HepG2 (cell line): ENCODE data around the gene AIF1. TPM values are rescaled to one million over a fixed set of nuclear protein-coding genes. Genes with fewer than 3 reads are reported as not detected.

ENCODE experiments used
- ARHGAP35 ChIP-seq: sonication (generic); formaldehyde crosslinking; IDR thresholded peaks from 2 replicates; pipeline ENCODE4 v1.9.0; 2022; ENCODE audit warnings: mild to moderate bottlenecking, inconsistent platforms, moderate library complexity, missing genetic modification reagents, borderline replicate concordance
- ARNT ChIP-seq: fragments of 450-650 bp; IDR thresholded peaks from 2 replicates; pipeline ENCODE4 v1.6.1; 2017
- ASH2L ChIP-seq: fragments of 300-600, 200-600 bp; sonication (generic); IDR thresholded peaks from 2 replicates; pipeline ENCODE4 v1.7.0; 2017; ENCODE audit warnings: low read depth, mild to moderate bottlenecking, moderate library complexity, mixed read lengths, low read length; ENCODE audit not compliant: insufficient read length
- EED ChIP-seq: sonication (generic); formaldehyde crosslinking; IDR thresholded peaks from 2 replicates; pipeline ENCODE4 v1.5.0; 2020; ENCODE audit warnings: mild to moderate bottlenecking, missing genetic modification reagents
- FOXK2 ChIP-seq: fragments of 450-650 bp; IDR thresholded peaks from 2 replicates; pipeline ENCODE4 v1.6.1; 2016
- KLF12 ChIP-seq: sonication (generic); formaldehyde crosslinking; IDR thresholded peaks from 2 replicates; pipeline ENCODE4 v1.4.0; 2020; ENCODE audit warnings: missing genetic modification reagents, borderline replicate concordance
- RXRA ChIP-seq: sonication (generic); formaldehyde crosslinking; IDR thresholded peaks from 2 replicates; pipeline ENCODE4 v1.5.1; 2020; ENCODE audit warnings: missing genetic modification reagents
- SSRP1 ChIP-seq: IDR thresholded peaks from 2 replicates; pipeline ENCODE4 v1.6.1; 2016; ENCODE audit warnings: control low read depth
- TMF1 ChIP-seq: sonication (generic); formaldehyde crosslinking; IDR thresholded peaks from 2 replicates; pipeline ENCODE4 v1.8.1; 2022; ENCODE audit warnings: low read depth, missing genetic modification reagents
- ZBTB3 ChIP-seq: sonication (generic); formaldehyde crosslinking; IDR thresholded peaks from 2 replicates; pipeline ENCODE4 v1.4.0; 2020; ENCODE audit warnings: low read depth, mild to moderate bottlenecking, moderate library complexity, missing genetic modification reagents, borderline replicate concordance
- ZFP62 ChIP-seq: sonication (generic); formaldehyde crosslinking; IDR thresholded peaks from 2 replicates; pipeline ENCODE4 v1.4.0; 2020; ENCODE audit warnings: missing genetic modification reagents
- ZNF20 ChIP-seq: sonication (generic); formaldehyde crosslinking; IDR thresholded peaks from 2 replicates; pipeline ENCODE4 v1.4.0; 2020; ENCODE audit warnings: mild to moderate bottlenecking, moderate library complexity, missing genetic modification reagents
- ZNF260 ChIP-seq: sonication (generic); formaldehyde crosslinking; IDR thresholded peaks from 2 replicates; pipeline ENCODE4 v1.4.0; 2020; ENCODE audit warnings: missing genetic modification reagents, low read depth, mild to moderate bottlenecking, borderline replicate concordance
- ZNF441 ChIP-seq: sonication (generic); formaldehyde crosslinking; IDR thresholded peaks from 2 replicates; pipeline ENCODE4 v1.7.0; 2021; ENCODE audit warnings: missing genetic modification reagents, borderline replicate concordance
- ZNF546 ChIP-seq: sonication (generic); formaldehyde crosslinking; conservative IDR thresholded peaks from 2 replicates; pipeline ENCODE4 v1.8.1; 2023; ENCODE audit warnings: mild to moderate bottlenecking, missing genetic modification reagents
- ZNF674 ChIP-seq: sonication (generic); formaldehyde crosslinking; IDR thresholded peaks from 2 replicates; pipeline ENCODE4 v1.5.0; 2020; ENCODE audit warnings: low read depth, mild to moderate bottlenecking, missing genetic modification reagents
- ZNF747 ChIP-seq: sonication (generic); formaldehyde crosslinking; IDR thresholded peaks from 2 replicates; pipeline ENCODE4 v1.8.1; 2023; ENCODE audit warnings: missing genetic modification reagents, mild to moderate bottlenecking, borderline replicate concordance
- polyA plus RNA-seq, 8 experiments: library from polyadenylated mRNA; depleted of rRNA in 3 of 8; stranded (reverse) in 7 of 8; unstranded in 1 of 8; fragments of >200 nt; fragmentation: Illumina TruSeq in 4 of 8; extraction: Trizol in 4 of 8; gene quantifications; 2 replicates each; pipeline versions ENCODE4 v1.2.1 to v1.2.3, GENCODE V29; 2011 to 2016; ENCODE audit warnings: low read depth in 4 of 8, missing spikeins in 1 of 8, mixed read lengths in 1 of 8; ENCODE audit not compliant: insufficient read depth in 1 of 8
- total RNA-seq, 5 experiments: library from RNA; depleted of rRNA; stranded (reverse); fragments of >200 nt; fragmentation: Illumina TruSeq; extraction: Trizol; gene quantifications; 2 replicates each; pipeline ENCODE4 v1.2.3, GENCODE V29; 2016; ENCODE audit warnings: low read depth in 1 of 5
- TF ChIP-seq, protein P1 (sequence below): sonication (generic); formaldehyde crosslinking; IDR thresholded peaks from 2 replicates; pipeline ENCODE4 v1.8.0; 2022; ENCODE audit warnings: mild to moderate bottlenecking, missing genetic modification reagents, moderate library complexity
- TF ChIP-seq, protein P2 (sequence below): sonication (generic); formaldehyde crosslinking; IDR thresholded peaks from 2 replicates; pipeline ENCODE4 v1.8.0; 2022; ENCODE audit warnings: missing genetic modification reagents, low read depth, mild to moderate bottlenecking, borderline replicate concordance
- TF ChIP-seq, protein P3 (sequence below): sonication (generic); formaldehyde crosslinking; IDR thresholded peaks from 2 replicates; pipeline ENCODE4 v1.4.0; 2020; ENCODE audit warnings: missing genetic modification reagents, borderline replicate concordance
- TF ChIP-seq, protein P4 (sequence below): sonication (generic); formaldehyde crosslinking; IDR thresholded peaks from 2 replicates; pipeline ENCODE4 v1.5.0; 2020; ENCODE audit warnings: missing genetic modification reagents
- TF ChIP-seq, protein P5 (sequence below): sonication (generic); formaldehyde crosslinking; IDR thresholded peaks from 2 replicates; pipeline ENCODE4 v1.4.0; 2020; ENCODE audit warnings: missing genetic modification reagents
- TF ChIP-seq, protein P6 (sequence below): sonication (generic); formaldehyde crosslinking; IDR thresholded peaks from 2 replicates; pipeline ENCODE4 v1.8.1; 2023; ENCODE audit warnings: missing genetic modification reagents, mild to moderate bottlenecking, borderline replicate concordance

Gene AIF1
- total and polyA plus RNA-seq, 2 of the 13 experiments (the other 11 are each of a cell fraction or from before 2014, with no cell fraction given), result 1.5 TPM; not detected in 1

DNA sequence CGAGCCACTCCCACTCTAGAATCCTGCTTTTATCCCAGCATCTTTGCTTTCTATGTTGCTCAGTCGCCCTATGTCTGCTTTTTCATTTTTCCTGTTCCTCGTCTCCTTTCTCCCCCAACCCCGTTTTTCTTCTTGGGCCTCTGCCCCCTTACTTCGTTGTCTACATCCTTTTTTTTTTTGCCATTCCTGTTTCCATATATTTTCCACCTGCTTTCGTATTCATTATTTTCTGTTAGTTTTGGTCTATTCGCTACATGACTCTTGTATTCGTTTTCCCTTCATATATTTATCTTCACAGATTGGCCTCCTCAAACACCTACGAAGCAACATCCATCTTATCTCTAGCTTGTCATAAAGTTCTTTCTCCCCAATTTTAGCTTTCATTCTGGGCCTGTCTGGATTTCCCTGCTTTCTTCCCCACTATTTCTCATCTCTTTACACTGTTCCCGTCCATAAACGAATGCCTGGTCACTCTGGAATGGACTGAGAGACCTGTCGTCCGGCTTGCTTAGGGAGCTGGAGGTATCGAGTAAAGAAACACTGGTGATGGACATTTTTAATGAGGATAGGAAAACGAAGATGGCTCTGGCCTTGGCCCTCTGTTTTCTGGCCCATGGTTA is 6.4 kb downstream of the AIF1 start (continued):
- TF ChIP-seq TMF1 (CRISPR knock-in tag), result no peak
- peak; percentile 4; the same call in 1 of the 2 replicates for TF ChIP-seq EED (CRISPR knock-in tag)
- peak; percentile 5; the same call in 1 of the 2 replicates for TF ChIP-seq ZNF747
- TF ChIP-seq ZBTB3 (CRISPR knock-in tag), result no peak
- TF ChIP-seq, protein P1, sequence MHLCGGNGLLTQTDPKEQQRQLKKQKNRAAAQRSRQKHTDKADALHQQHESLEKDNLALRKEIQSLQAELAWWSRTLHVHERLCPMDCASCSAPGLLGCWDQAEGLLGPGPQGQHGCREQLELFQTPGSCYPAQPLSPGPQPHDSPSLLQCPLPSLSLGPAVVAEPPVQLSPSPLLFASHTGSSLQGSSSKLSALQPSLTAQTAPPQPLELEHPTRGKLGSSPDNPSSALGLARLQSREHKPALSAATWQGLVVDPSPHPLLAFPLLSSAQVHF (CRISPR knock-in tag), result no peak
- TF ChIP-seq ASH2L, result peak; percentile 7
- TF ChIP-seq ARHGAP35 (CRISPR knock-in tag), result 0 out of 2 replicates have a peak, but pooled peaks have one; percentile 4
- 0 out of 2 replicates have a peak, but pooled peaks have one; percentile 23 for TF ChIP-seq ZNF674 (CRISPR knock-in tag)
- TF ChIP-seq, protein P2, sequence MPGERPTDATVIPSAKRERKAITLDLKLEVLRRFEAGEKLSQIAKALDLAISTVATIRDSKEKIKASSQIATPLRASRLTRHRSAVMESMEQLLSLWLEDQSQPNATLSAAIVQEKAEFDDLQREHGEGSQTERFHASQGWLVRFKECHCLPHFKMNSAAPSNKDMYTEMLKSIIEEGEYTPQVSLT (CRISPR knock-in tag), result 0 out of 2 replicates have a peak, but pooled peaks have one; percentile 16
- TF ChIP-seq FOXK2, result 0 out of 2 replicates have a peak, but pooled peaks have one; percentile 15
- TF ChIP-seq KLF12 (CRISPR knock-in tag), result 0 out of 2 replicates have a peak, but pooled peaks have one; percentile 59
- 0 out of 2 replicates have a peak, but pooled peaks have one; percentile 28 for TF ChIP-seq ZFP62 (CRISPR knock-in tag)
- TF ChIP-seq, protein P3, sequence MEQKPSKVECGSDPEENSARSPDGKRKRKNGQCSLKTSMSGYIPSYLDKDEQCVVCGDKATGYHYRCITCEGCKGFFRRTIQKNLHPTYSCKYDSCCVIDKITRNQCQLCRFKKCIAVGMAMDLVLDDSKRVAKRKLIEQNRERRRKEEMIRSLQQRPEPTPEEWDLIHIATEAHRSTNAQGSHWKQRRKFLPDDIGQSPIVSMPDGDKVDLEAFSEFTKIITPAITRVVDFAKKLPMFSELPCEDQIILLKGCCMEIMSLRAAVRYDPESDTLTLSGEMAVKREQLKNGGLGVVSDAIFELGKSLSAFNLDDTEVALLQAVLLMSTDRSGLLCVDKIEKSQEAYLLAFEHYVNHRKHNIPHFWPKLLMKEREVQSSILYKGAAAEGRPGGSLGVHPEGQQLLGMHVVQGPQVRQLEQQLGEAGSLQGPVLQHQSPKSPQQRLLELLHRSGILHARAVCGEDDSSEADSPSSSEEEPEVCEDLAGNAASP, result no peak
- TF ChIP-seq, protein P4, sequence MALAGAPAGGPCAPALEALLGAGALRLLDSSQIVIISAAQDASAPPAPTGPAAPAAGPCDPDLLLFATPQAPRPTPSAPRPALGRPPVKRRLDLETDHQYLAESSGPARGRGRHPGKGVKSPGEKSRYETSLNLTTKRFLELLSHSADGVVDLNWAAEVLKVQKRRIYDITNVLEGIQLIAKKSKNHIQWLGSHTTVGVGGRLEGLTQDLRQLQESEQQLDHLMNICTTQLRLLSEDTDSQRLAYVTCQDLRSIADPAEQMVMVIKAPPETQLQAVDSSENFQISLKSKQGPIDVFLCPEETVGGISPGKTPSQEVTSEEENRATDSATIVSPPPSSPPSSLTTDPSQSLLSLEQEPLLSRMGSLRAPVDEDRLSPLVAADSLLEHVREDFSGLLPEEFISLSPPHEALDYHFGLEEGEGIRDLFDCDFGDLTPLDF (CRISPR knock-in tag), result 0 out of 2 replicates have a peak, but pooled peaks have one; percentile 55
- no peak for TF ChIP-seq ZNF441 (CRISPR knock-in tag)
- no peak for TF ChIP-seq SSRP1 (CRISPR knock-in tag)
- no peak for TF ChIP-seq ZNF546 (CRISPR knock-in tag)
- TF ChIP-seq, protein P5, sequence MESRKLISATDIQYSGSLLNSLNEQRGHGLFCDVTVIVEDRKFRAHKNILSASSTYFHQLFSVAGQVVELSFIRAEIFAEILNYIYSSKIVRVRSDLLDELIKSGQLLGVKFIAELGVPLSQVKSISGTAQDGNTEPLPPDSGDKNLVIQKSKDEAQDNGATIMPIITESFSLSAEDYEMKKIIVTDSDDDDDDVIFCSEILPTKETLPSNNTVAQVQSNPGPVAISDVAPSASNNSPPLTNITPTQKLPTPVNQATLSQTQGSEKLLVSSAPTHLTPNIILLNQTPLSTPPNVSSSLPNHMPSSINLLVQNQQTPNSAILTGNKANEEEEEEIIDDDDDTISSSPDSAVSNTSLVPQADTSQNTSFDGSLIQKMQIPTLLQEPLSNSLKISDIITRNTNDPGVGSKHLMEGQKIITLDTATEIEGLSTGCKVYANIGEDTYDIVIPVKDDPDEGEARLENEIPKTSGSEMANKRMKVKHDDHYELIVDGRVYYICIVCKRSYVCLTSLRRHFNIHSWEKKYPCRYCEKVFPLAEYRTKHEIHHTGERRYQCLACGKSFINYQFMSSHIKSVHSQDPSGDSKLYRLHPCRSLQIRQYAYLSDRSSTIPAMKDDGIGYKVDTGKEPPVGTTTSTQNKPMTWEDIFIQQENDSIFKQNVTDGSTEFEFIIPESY, result no peak
- TF ChIP-seq, protein P6, sequence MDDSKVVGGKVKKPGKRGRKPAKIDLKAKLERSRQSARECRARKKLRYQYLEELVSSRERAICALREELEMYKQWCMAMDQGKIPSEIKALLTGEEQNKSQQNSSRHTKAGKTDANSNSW (CRISPR knock-in tag), result no peak
- peak; percentile 76; the same call in 1 of the 2 replicates for TF ChIP-seq ARNT
- TF ChIP-seq RXRA (CRISPR knock-in tag), result no peak
- no peak for TF ChIP-seq ZNF260 (CRISPR knock-in tag)
- TF ChIP-seq ZNF20 (CRISPR knock-in tag), result 0 out of 2 replicates have a peak, but pooled peaks have one; percentile 2
